ENCODE results near the gene C10orf71. TPM values are rescaled to one million over a fixed set of nuclear protein-coding genes. Genes with fewer than 3 reads are reported as not detected.

The C10orf71 gene
- total RNA-seq, 2 donors from 2014 or later: 0.82 TPM; not detected in 1

DNA sequence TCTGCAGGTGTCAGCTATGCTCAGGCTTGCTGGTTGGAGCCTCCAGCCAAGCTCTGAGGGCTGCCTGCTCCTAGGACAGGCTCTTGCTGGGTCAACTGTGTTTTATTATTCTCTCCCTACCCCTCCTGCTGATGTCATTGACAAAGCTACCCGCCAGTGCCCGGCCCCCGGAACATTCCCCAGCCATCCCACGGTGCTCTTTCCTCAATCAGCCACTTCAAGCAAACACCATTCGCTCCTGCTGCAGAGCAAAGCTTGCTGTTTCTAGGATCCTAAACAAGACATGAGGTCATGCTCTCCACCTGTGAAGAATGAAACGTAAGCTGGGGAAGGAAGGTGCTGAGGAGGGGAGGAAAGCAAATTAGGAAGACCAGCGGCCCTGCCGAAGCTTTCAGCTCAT, 2.1 kb upstream of the C10orf71 start:
- Histone ChIP-seq H3K27me3 (replicated peaks; ENCODE audit: insufficient read depth) (no peaks in the 10 kb centered on the region), H3K27ac (no peak overlapping the region), H3K36me3 (no peaks in the 10 kb centered on the region), H3K4me1 (replicated peaks) (no peaks in the 10 kb centered on the region), H3K4me3 (no peak overlapping the region), H3K9me3 (no peaks in the 10 kb centered on the region)
- TF ChIP-seq POLR2AphosphoS5 (IDR thresholded peaks at IDR 0.05): no peak
- intact Hi-C loops (cut with DNase I): no loop called here
- no peak for DNase-seq (ENCODE audit: low spot score)
- 56% methylated on average over 8 of the region's 8 CpGs for WGBS

DNA sequence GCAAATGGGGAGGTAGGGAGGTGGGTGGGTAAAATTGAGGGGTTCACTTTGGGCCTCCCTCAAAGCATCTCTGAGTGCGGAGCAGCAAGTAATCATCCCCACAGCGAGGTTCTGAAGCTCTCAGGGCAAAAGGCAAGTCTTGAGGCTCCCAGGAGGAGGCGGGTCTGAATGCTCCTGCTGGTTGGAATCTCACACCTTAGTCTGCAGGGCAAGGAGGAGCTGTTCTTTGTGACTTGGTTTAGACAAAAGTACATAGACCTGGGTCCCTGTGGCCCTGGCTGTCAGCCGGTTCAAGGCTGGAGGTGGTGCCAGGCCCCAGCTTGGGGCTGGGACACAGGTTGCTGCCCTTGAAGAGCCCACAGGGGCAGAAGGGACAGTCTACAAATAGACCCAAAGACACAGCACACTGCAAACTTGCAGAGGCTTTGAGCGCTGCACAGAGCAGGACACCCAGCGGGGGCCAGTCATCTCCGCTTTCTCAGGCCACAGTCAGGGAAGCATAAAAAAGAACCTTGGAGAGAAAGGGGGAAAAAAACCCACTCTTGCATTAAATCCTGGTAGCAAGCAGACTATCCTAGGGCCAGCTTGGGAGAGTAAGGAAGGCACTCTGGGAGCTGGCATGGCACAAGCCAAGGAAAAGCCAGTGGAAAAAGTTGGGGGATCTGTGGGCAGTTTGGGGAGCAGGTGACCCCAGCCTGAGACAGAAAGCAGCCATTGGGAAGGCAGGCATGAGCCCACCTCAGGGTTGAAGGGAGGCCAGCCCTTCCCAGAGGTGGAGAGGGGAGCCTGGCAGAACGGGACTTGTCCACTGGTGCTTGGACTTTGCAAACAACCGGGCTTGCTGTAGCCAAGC, 926 bp upstream of the C10orf71 start:
- no peak overlapping the region for H3K4me3 ChIP-seq
- H3K27ac ChIP-seq: no peak overlapping the region
- no peaks in the 10 kb centered on the region for H3K9me3 ChIP-seq
- H3K4me1 ChIP-seq (replicated peaks): no peaks in the 10 kb centered on the region
- DNase-seq (ENCODE audit: low spot score): no peak
- intact Hi-C loops (cut with DNase I): no loop called here
- no peaks in the 10 kb centered on the region for H3K27me3 ChIP-seq (replicated peaks; ENCODE audit: insufficient read depth)
- no peak for TF ChIP-seq POLR2AphosphoS5 (IDR thresholded peaks at IDR 0.05)
- no peak for TF ChIP-seq POLR2A (IDR thresholded peaks at IDR 0.05)
- TF ChIP-seq, protein P1, sequence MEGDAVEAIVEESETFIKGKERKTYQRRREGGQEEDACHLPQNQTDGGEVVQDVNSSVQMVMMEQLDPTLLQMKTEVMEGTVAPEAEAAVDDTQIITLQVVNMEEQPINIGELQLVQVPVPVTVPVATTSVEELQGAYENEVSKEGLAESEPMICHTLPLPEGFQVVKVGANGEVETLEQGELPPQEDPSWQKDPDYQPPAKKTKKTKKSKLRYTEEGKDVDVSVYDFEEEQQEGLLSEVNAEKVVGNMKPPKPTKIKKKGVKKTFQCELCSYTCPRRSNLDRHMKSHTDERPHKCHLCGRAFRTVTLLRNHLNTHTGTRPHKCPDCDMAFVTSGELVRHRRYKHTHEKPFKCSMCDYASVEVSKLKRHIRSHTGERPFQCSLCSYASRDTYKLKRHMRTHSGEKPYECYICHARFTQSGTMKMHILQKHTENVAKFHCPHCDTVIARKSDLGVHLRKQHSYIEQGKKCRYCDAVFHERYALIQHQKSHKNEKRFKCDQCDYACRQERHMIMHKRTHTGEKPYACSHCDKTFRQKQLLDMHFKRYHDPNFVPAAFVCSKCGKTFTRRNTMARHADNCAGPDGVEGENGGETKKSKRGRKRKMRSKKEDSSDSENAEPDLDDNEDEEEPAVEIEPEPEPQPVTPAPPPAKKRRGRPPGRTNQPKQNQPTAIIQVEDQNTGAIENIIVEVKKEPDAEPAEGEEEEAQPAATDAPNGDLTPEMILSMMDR (IDR thresholded peaks at IDR 0.05): no peak
- WGBS: 81% methylated on average over 9 of the region's 9 CpGs
- no peaks in the 10 kb centered on the region for H3K36me3 ChIP-seq

DNA sequence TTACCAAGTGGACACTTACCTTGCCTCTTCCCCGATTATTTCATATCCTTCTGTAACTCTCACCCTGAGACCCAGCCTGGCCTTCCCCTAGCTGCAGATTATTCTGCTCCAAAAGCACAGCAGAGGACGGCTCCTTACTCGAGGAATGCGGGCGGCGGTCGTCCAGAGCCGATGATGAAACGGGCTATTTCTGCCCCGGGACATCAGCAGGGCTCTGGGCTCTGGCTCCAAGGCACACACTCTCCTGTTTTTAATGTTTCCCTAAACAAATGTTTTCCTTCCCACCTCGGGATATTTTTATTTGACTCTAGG, 343 bp upstream of the C10orf71 start:
- no peak for TF ChIP-seq POLR2A (IDR thresholded peaks at IDR 0.05)
- Histone ChIP-seq H3K9me3 (no peaks in the 10 kb centered on the region), H3K27me3 (replicated peaks; ENCODE audit: insufficient read depth) (no peaks in the 10 kb centered on the region), H3K27ac (no peak overlapping the region), H3K4me1 (replicated peaks) (no peaks in the 10 kb centered on the region), H3K36me3 (no peaks in the 10 kb centered on the region), H3K4me3 (no peak overlapping the region)
- 10% methylated on average over 11 of the region's 11 CpGs for WGBS
- no peak for DNase-seq (ENCODE audit: low spot score)
- intact Hi-C loops (cut with DNase I): no loop called here

DNA sequence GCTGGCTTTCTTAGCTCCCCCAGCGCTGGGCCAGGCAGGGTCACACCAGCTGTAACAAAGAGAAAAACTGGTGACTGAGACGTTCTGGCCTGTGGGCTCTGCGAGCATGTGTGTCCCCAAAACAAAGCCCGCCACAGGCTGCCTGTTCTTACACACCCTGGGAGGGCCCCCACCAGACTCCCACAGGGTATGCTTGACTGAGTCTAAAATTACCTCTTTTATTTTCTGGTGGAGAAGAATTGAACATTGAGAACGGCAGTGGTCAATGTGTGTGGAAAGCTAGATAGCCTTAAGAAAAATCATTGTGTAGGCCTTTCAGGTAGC, 808 bp downstream of the C10orf71 start:
- WGBS: 91% methylated on average over 5 of the region's 5 CpGs
- H3K27me3 ChIP-seq (replicated peaks; ENCODE audit: insufficient read depth): no peaks in the 10 kb centered on the region
- no peaks in the 10 kb centered on the region for H3K4me1 ChIP-seq (replicated peaks)
- no peaks in the 10 kb centered on the region for H3K9me3 ChIP-seq
- DNase-seq (ENCODE audit: low spot score): no peak
- no peak for TF ChIP-seq POLR2AphosphoS5 (IDR thresholded peaks at IDR 0.05)
- TF ChIP-seq, protein P1 (IDR thresholded peaks at IDR 0.05): no peak
- TF ChIP-seq POLR2A (IDR thresholded peaks at IDR 0.05): no peak
- no peaks in the 10 kb centered on the region for H3K36me3 ChIP-seq
- intact Hi-C loops (cut with DNase I): no loop called here
- no peak overlapping the region for H3K4me3 ChIP-seq
- no peak overlapping the region for H3K27ac ChIP-seq

DNA sequence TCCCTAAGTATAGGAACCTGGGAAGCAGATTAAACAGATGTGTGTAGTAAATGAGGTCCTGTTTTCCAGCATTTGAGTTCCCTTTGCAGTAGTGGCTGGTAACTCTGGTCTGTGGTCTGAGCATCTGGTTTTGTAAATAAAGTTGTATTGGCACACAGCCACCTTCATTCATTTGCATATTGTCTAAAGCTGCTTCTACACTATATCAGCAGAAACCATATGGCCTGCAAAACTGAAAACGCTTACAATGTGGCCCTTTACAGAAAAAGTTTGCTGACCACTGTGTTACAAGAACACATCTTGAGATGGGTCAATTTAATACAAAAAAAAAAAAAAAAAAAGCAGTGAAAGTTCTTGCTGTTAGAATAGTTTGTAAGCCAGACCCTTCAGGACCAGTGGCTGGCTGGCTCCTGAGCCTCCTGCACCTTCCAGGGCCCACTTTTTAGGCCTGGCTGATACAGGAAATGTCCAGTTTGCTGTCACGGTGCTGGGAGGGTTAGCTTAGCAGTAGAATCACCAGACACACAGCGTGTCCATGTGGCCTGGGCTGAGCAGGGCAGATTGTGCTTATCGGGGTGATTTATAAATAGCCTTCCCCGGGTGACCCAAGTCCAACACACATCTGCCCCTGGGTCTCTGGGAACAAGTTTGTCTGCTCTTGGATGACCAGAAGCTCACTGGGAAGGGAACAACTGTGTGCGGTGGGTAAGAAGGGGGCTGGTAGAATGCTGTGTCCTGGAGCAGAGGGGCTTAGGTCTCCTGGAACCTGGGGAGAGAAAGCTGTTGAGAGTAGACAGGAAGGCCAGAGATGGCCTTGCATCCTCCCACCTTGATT, 1.4 kb downstream of the C10orf71 start:
- TF ChIP-seq POLR2A (IDR thresholded peaks at IDR 0.05) (no peak), POLR2AphosphoS5 (IDR thresholded peaks at IDR 0.05) (no peak)
- TF ChIP-seq, protein P1 (IDR thresholded peaks at IDR 0.05): no peak
- Histone ChIP-seq H3K27ac (no peak overlapping the region), H3K36me3 (no peaks in the 10 kb centered on the region), H3K9me3 (no peaks in the 10 kb centered on the region), H3K4me1 (replicated peaks) (no peaks in the 10 kb centered on the region), H3K4me3 (no peak overlapping the region), H3K27me3 (replicated peaks; ENCODE audit: insufficient read depth) (no peaks in the 10 kb centered on the region)
- WGBS: 88% methylated on average over 6 of the region's 6 CpGs
- intact Hi-C loops (cut with DNase I): no loop called here
- no peak for DNase-seq (ENCODE audit: low spot score)
